ENCODE data around the gene LMNA. TPM values are rescaled to one million over a fixed set of nuclear protein-coding genes. Genes with fewer than 3 reads are reported as not detected.

LMNA gene
- total RNA-seq, 1 experiment from 2014 or later = 68.8 TPM

DNA sequence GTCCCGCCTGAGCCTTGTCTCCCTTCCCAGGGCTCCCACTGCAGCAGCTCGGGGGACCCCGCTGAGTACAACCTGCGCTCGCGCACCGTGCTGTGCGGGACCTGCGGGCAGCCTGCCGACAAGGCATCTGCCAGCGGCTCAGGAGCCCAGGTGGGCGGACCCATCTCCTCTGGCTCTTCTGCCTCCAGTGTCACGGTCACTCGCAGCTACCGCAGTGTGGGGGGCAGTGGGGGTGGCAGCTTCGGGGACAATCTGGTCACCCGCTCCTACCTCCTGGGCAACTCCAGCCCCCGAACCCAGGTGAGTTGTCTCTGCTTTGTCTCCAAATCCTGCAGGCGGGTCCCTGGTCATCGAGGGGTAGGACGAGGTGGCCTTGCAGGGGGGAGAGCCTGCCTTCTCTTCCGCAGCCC is 24.0 kb downstream of the LMNA start (continued):
- TF ChIP-seq, protein P1, sequence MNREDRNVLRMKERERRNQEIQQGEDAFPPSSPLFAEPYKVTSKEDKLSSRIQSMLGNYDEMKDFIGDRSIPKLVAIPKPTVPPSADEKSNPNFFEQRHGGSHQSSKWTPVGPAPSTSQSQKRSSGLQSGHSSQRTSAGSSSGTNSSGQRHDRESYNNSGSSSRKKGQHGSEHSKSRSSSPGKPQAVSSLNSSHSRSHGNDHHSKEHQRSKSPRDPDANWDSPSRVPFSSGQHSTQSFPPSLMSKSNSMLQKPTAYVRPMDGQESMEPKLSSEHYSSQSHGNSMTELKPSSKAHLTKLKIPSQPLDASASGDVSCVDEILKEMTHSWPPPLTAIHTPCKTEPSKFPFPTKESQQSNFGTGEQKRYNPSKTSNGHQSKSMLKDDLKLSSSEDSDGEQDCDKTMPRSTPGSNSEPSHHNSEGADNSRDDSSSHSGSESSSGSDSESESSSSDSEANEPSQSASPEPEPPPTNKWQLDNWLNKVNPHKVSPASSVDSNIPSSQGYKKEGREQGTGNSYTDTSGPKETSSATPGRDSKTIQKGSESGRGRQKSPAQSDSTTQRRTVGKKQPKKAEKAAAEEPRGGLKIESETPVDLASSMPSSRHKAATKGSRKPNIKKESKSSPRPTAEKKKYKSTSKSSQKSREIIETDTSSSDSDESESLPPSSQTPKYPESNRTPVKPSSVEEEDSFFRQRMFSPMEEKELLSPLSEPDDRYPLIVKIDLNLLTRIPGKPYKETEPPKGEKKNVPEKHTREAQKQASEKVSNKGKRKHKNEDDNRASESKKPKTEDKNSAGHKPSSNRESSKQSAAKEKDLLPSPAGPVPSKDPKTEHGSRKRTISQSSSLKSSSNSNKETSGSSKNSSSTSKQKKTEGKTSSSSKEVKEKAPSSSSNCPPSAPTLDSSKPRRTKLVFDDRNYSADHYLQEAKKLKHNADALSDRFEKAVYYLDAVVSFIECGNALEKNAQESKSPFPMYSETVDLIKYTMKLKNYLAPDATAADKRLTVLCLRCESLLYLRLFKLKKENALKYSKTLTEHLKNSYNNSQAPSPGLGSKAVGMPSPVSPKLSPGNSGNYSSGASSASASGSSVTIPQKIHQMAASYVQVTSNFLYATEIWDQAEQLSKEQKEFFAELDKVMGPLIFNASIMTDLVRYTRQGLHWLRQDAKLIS (CRISPR knock-in tag; IDR thresholded peaks at IDR 0.05; ENCODE audit: borderline replicate concordance) = no peak
- TF ChIP-seq TP53 (CRISPR knock-in tag; IDR thresholded peaks at IDR 0.05) (no peak), FOXJ3 (CRISPR knock-in tag; IDR thresholded peaks at IDR 0.05; ENCODE audit: borderline replicate concordance) (no peak)

DNA sequence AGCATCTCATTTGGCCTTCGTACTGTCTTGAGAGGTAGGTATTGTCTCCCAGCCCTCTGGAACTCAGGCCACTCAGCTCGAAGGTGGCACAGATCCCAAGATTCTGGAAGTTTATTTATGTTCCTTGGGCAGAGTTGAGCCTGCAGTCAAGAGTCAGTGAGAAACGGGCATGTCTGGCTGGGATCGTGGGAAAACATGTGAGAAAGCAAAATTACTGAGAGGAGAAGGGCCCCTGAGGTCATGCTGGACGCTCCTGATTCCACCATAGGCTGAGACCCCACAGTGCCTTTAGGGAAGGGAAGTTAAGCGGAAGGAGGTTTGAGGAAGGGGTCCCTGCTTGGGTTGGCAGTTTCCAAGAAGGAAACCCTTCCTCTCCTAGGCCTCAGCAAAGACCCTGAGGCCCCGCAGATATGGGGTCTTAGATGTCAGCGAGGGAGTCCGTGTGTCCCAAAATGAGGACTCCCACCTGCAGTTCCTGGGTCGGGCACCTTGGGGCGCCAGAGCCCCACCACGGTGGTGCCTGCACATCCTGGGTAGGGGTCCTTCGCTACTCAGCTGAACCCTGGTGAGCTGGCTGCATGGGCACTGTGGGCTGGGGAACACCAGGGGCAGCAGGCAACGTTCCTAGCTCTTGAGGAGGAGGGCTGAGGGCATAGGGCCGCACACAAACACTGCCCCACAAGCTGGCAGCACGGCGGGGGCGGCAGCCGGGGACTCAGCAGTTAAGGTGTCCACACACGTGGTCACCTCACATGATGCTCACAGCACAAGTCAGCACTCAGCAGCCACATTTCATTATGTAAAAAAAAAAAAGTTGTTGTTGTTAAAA is 26.6 kb downstream of the LMNA start:
- ATAC-seq (peak; percentile 91), DNase-seq (ENCODE audit: low spot score) (peak; percentile 94)
- POLR2A ChIA-PET = interaction anchor here (0.5 to 1.9 kb wide), 6 partner anchors 53 to 181 kb away, joined by 3 to 10 read pairs (median 6); partner anchors contain the start of genes PMF1 and SLC25A44
- H3K27me3 Mint-ChIP-seq (ENCODE audit: low read depth) = no peaks in the 10 kb centered on the region; the same call in 1 of the 2 replicates
- no peak overlapping the region for H3K4me3 Mint-ChIP-seq
- TF ChIP-seq ETV6 (CRISPR knock-in tag; IDR thresholded peaks at IDR 0.05) (0 out of 2 replicates have a peak, but pooled peaks have one; percentile 30), SOX15 (CRISPR knock-in tag; IDR thresholded peaks at IDR 0.05) (no peak), SMAD3 (CRISPR knock-in tag; IDR thresholded peaks at IDR 0.05; ENCODE audit: borderline replicate concordance) (0 out of 2 replicates have a peak, but pooled peaks have one; percentile 49), ELF4 (CRISPR knock-in tag; IDR thresholded peaks at IDR 0.05; ENCODE audit: low read depth) (no peak), ZBTB21 (CRISPR knock-in tag; IDR thresholded peaks at IDR 0.05; ENCODE audit: borderline replicate concordance) (no peak), ZNF423 (CRISPR knock-in tag; IDR thresholded peaks at IDR 0.05) (0 out of 2 replicates have a peak, but pooled peaks have one; percentile 23)
- TF ChIP-seq, protein P2, sequence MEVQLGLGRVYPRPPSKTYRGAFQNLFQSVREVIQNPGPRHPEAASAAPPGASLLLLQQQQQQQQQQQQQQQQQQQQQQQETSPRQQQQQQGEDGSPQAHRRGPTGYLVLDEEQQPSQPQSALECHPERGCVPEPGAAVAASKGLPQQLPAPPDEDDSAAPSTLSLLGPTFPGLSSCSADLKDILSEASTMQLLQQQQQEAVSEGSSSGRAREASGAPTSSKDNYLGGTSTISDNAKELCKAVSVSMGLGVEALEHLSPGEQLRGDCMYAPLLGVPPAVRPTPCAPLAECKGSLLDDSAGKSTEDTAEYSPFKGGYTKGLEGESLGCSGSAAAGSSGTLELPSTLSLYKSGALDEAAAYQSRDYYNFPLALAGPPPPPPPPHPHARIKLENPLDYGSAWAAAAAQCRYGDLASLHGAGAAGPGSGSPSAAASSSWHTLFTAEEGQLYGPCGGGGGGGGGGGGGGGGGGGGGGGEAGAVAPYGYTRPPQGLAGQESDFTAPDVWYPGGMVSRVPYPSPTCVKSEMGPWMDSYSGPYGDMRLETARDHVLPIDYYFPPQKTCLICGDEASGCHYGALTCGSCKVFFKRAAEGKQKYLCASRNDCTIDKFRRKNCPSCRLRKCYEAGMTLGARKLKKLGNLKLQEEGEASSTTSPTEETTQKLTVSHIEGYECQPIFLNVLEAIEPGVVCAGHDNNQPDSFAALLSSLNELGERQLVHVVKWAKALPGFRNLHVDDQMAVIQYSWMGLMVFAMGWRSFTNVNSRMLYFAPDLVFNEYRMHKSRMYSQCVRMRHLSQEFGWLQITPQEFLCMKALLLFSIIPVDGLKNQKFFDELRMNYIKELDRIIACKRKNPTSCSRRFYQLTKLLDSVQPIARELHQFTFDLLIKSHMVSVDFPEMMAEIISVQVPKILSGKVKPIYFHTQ (CRISPR knock-in tag; IDR thresholded peaks at IDR 0.05) = no peak
- TF ChIP-seq, protein P3, sequence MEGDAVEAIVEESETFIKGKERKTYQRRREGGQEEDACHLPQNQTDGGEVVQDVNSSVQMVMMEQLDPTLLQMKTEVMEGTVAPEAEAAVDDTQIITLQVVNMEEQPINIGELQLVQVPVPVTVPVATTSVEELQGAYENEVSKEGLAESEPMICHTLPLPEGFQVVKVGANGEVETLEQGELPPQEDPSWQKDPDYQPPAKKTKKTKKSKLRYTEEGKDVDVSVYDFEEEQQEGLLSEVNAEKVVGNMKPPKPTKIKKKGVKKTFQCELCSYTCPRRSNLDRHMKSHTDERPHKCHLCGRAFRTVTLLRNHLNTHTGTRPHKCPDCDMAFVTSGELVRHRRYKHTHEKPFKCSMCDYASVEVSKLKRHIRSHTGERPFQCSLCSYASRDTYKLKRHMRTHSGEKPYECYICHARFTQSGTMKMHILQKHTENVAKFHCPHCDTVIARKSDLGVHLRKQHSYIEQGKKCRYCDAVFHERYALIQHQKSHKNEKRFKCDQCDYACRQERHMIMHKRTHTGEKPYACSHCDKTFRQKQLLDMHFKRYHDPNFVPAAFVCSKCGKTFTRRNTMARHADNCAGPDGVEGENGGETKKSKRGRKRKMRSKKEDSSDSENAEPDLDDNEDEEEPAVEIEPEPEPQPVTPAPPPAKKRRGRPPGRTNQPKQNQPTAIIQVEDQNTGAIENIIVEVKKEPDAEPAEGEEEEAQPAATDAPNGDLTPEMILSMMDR (IDR thresholded peaks at IDR 0.05) = peak; percentile 93
- H3K36me3 Mint-ChIP-seq = peaks cover 5% of the 10 kb centered on the region; the same call in 1 of the 2 replicates
- H3K27ac Mint-ChIP-seq = no peak overlapping the region
- H3K4me1 Mint-ChIP-seq = peaks cover 15% of the 10 kb centered on the region
- no peaks in the 10 kb centered on the region for H3K9me3 Mint-ChIP-seq
- CTCF ChIA-PET = interaction anchor here (0.5 to 8.4 kb wide), 54 partner anchors 10 to 237 kb away, joined by 3 to 358 read pairs (median 6); partner anchors contain the start of genes ARHGEF2, BGLAP, CCT3 and GLMP

DNA sequence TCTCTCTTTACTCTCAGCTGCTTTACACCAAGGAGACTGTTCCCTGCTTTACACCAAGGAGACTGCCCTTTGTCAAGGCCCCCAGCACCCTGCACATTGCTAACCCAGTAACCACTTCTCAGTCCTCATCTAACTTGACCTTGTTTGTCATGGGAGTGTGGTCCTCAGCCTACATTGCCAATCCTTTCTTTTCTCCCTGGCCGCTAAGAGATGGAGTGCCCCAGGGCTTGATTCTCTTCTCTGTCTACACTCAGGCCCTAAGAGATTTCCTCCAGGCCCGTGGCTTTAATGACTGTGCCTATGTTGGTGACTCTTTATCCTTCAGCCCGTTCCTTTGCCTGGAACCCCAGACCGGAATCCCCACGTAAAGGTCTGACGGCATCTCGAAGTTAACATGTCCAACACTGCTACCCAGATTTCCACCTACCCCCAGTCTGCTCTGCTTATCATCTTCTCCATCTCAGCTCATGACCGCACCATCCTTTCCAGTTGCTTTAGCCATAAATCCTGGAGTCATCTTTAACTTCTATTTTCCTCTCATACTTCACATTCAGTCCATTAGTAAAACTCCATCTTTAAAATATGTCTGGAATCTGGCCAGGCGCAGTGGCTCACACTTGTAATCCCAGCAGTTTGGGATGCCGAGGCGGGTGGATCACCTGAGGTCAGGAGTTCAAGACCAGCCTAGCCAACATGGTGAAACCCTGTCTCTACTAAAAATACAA is 29.4 kb downstream of the LMNA start:
- ATAC-seq (no peak), DNase-seq (ENCODE audit: low spot score) (no peak)
- no peak overlapping the region; the same call in 1 of the 2 replicates for H3K27ac Mint-ChIP-seq
- H3K4me1 Mint-ChIP-seq = peaks cover 37% of the 10 kb centered on the region
- no peaks in the 10 kb centered on the region for H3K9me3 Mint-ChIP-seq
- no peak overlapping the region for H3K4me3 Mint-ChIP-seq
- POLR2A ChIA-PET = no interaction called here
- CTCF ChIA-PET = interaction anchor here (0.5 to 8.4 kb wide), 2 partner anchors 79 to 182 kb away, joined by 3 to 358 read pairs; no protein-coding TSS in a partner anchor
- no peaks in the 10 kb centered on the region; the same call in 1 of the 2 replicates for H3K27me3 Mint-ChIP-seq (ENCODE audit: low read depth)
- no peaks in the 10 kb centered on the region for H3K36me3 Mint-ChIP-seq
- TF ChIP-seq MXD4 (CRISPR knock-in tag; IDR thresholded peaks at IDR 0.05; ENCODE audit: borderline replicate concordance) (no peak), ZNF138 (CRISPR knock-in tag; conservative IDR thresholded peaks at IDR 0.05) (no peak), FOXP1 (CRISPR knock-in tag; IDR thresholded peaks at IDR 0.05; ENCODE audit: borderline replicate concordance) (no peak)
- TF ChIP-seq, protein P4, sequence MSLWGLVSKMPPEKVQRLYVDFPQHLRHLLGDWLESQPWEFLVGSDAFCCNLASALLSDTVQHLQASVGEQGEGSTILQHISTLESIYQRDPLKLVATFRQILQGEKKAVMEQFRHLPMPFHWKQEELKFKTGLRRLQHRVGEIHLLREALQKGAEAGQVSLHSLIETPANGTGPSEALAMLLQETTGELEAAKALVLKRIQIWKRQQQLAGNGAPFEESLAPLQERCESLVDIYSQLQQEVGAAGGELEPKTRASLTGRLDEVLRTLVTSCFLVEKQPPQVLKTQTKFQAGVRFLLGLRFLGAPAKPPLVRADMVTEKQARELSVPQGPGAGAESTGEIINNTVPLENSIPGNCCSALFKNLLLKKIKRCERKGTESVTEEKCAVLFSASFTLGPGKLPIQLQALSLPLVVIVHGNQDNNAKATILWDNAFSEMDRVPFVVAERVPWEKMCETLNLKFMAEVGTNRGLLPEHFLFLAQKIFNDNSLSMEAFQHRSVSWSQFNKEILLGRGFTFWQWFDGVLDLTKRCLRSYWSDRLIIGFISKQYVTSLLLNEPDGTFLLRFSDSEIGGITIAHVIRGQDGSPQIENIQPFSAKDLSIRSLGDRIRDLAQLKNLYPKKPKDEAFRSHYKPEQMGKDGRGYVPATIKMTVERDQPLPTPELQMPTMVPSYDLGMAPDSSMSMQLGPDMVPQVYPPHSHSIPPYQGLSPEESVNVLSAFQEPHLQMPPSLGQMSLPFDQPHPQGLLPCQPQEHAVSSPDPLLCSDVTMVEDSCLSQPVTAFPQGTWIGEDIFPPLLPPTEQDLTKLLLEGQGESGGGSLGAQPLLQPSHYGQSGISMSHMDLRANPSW (CRISPR knock-in tag; conservative IDR thresholded peaks at IDR 0.05; ENCODE audit: low read depth) = no peak
